ENCODE results near the gene UBE2I.
"Not testable (repeated sequence)": the region's sequence is repeated elsewhere in the genome, so short reads cannot be mapped to it uniquely, and the experiment has no call there.

The UBE2I gene

DNA sequence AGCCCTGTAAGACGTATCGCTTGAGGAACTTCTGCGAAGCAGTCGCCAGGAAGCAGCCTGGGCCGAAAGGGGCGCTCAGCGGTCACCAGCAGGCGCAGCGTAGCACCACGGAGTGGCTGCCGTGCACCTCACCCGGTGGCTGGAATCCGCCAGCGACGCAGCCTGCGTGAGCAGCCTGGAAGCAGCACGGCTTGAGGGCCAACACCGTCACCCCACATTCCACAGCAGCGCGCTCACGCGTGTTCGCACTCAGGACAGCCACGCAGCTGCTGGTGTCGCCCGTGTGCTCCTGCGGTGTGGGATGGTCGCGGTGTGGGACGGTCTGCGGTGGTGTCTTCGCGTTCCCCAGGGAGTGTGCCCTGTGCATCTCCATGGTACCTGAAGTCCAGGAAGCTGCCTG is 9.6 kb downstream of the UBE2I start:
- Histone ChIP-seq H3K9ac (ENCODE audit: low read depth, low read length) (no peak overlapping the region), H3K4me1 (ENCODE audit: insufficient read depth, low read length) (no peaks in the 10 kb centered on the region), H3K36me3 (ENCODE audit: insufficient read depth, low read length) (peaks cover 47% of the 10 kb centered on the region), H3K9me3 (ENCODE audit: control insufficient read depth, insufficient read depth, low read length) (no peaks in the 10 kb centered on the region)

DNA sequence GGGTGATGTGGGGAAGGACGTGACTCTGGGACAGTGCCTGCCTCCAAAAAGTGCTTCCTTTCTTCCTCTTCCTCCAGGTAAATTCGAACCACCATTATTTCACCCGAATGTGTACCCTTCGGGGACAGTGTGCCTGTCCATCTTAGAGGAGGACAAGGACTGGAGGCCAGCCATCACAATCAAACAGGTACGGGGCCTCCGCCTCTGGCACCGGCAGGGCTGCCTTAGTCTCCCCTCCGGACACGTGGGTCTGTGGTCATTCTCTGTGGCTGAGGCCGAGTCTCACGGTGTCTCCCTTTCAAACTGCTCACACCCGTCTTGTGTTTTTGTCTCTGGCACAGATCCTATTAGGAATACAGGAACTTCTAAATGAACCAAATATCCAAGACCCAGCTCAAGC is 10.7 kb downstream of the UBE2I start:
- H3K36me3 ChIP-seq (ENCODE audit: insufficient read depth, low read length) = peaks cover 44% of the 10 kb centered on the region
- H3K9me3 ChIP-seq (ENCODE audit: control insufficient read depth, insufficient read depth, low read length) = no peaks in the 10 kb centered on the region
- no peak overlapping the region for H3K9ac ChIP-seq (ENCODE audit: low read depth, low read length)

DNA sequence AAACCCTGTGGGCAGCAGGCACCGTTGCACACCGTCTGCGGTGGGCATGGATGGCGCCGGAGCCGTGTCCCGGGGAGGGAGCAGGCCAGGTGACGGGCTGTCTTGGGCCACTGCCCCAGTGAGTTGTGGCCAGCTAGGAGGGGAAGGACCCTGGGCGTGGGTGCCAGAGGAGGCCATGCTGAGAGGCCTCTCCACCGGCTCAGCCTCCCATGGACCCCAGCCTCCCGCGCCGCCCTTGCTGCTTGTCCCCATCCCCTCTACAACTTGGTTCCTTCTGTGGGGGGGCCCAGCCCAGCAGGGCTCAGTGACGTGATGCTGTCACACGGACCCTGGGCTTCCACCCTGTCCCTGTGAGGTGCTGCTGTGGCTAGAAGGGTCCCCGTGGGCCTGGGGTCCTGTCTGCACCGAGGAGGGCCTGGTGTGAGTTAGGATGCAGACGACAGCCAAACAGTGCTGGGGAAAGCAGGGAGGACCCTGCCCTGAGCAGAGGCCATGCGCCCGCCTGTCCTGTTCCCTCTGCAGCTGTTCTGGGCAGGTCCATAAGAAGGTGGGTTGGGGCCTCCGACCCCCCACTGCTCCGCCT is 11.3 kb downstream of the UBE2I start:
- H3K4me1 ChIP-seq (ENCODE audit: insufficient read depth, low read length) = no peaks in the 10 kb centered on the region
- H3K36me3 ChIP-seq (ENCODE audit: insufficient read depth, low read length) = peaks cover 41% of the 10 kb centered on the region
- H3K9ac ChIP-seq (ENCODE audit: low read depth, low read length) = no peak overlapping the region
- H3K9me3 ChIP-seq (ENCODE audit: control insufficient read depth, insufficient read depth, low read length) = no peaks in the 10 kb centered on the region

More for the DNA sequence above, 10.7 kb downstream of the UBE2I start:
- no peaks in the 10 kb centered on the region for H3K4me1 ChIP-seq (ENCODE audit: insufficient read depth, low read length)

DNA sequence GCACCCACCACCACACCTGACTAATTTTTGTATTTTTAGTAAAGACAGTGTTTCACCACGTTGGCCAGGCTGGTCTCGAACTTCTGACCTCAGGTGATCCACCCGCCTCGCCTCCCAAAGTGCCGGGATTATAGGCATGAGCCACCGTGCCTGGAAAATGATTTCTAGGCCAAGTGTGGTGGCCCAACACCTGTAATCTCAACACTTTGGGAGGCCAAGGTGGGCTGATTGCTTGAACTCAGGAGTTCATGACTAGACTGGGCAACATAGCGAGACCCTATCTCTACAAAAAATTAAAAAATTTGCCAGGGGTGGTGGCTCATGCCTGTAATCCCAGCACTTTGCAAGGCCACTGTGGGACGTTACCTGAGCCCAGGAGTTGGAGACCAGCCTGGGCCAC is 13.0 kb downstream of the UBE2I start:
- Histone ChIP-seq H3K36me3 (ENCODE audit: insufficient read depth, low read length) (peaks cover 28% of the 10 kb centered on the region), H3K4me1 (ENCODE audit: insufficient read depth, low read length) (no peaks in the 10 kb centered on the region), H3K9ac (ENCODE audit: low read depth, low read length) (no peak overlapping the region), H3K9me3 (ENCODE audit: control insufficient read depth, insufficient read depth, low read length) (no peaks in the 10 kb centered on the region)

DNA sequence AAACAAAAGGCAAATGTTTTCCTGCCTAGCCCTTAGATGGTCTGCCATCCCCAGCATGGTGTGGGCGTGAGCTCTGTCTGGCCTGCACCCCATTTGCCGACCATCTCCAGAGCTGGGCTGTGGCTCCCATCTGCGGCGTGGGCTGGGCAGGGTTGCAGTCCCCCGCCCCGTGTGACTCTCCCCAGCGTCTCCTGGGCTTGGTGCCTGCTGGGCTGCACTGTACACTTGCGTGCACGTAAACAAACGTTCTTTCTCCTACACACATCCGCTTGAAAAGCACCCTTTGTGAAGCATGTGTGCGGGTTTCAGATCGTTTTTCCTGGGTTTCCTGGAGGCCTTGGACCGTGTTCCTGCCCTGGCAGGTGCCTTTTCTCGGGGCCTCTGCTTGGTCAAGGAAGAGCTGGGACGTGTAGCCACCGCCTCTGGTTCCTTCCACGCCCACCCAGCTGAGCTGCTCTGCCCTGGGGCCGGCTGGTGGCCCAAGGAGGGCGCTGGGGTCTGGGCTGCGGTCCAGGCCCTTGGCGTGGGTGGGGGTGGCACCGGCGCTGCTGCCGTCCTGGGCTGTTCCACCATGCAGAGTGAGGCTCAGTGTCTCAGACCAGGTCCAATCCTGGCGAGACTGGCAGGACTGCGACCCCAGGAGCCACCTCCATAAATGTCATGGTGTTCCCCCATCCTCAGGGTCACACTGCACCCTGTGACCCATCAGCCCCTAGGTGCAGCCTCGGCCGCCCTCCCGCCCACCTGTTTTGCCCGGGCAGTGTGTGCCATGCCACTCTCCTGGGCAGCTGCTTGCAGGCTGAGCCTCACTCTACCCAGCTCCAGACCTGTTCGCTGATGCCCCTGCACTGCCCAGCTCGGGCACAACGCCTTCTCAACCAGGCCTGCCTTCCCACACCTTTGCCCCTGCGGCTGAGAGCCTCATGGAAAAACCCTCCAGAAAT is 14.1 kb downstream of the UBE2I start:
- H3K4me1 ChIP-seq (ENCODE audit: insufficient read depth, low read length) = no peaks in the 10 kb centered on the region
- no peak overlapping the region for H3K9ac ChIP-seq (ENCODE audit: low read depth, low read length)
- peaks cover 21% of the 10 kb centered on the region for H3K36me3 ChIP-seq (ENCODE audit: insufficient read depth, low read length)
- no peaks in the 10 kb centered on the region for H3K9me3 ChIP-seq (ENCODE audit: control insufficient read depth, insufficient read depth, low read length)

DNA sequence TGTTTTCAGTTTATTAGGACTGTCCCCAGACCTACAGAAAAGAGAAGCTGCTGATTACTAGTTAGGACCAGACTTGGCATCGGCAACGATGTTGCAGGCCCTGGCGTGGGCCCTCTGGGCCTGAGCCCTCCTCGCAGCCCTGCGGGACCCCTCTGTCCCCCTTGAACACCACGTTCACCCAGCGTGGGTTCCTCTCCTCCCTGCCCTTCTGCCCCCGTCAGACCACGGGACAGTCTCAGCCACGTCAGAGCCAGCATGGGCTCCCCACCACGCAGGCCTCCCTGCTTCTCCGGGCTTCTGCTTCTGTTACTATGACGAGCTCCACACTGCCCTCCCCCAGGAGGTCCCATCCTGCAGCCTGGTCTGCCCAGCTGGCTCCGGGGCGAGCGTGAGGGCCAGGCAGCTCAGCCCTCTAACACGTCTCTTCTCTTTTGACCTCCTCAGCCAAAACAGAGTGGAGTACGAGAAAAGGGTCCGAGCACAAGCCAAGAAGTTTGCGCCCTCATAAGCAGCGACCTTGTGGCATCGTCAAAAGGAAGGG is 14.9 kb downstream of the UBE2I start:
- Histone ChIP-seq H3K4me1 (ENCODE audit: insufficient read depth, low read length) (no peaks in the 10 kb centered on the region), H3K9ac (ENCODE audit: low read depth, low read length) (no peak overlapping the region), H3K9me3 (ENCODE audit: control insufficient read depth, insufficient read depth, low read length) (no peaks in the 10 kb centered on the region), H3K36me3 (ENCODE audit: insufficient read depth, low read length) (peaks cover 13% of the 10 kb centered on the region)

DNA sequence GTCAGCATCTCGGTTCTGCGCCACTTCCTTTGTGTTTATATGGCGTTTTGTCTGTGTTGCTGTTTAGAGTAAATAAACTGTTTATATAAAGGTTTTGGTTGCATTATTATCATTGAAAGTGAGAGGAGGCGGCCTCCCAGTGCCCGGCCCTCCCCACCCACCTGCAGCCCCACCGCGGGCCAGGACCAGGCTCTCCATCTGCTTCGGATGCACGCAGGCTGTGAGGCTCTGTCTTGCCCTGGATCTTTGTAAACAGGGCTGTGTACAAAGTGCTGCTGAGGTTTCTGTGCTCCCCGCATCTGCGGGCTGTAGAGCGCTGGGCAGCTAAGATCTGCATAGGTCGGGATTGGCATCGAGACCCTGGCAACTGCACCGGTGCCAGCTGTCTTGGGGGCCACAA is 15.8 kb downstream of the UBE2I start:
- no peaks in the 10 kb centered on the region for H3K4me1 ChIP-seq (ENCODE audit: insufficient read depth, low read length)
- H3K36me3 ChIP-seq (ENCODE audit: insufficient read depth, low read length) = peaks cover 4% of the 10 kb centered on the region
- no peak overlapping the region for H3K9ac ChIP-seq (ENCODE audit: low read depth, low read length)
- H3K9me3 ChIP-seq (ENCODE audit: control insufficient read depth, insufficient read depth, low read length) = no peaks in the 10 kb centered on the region

DNA sequence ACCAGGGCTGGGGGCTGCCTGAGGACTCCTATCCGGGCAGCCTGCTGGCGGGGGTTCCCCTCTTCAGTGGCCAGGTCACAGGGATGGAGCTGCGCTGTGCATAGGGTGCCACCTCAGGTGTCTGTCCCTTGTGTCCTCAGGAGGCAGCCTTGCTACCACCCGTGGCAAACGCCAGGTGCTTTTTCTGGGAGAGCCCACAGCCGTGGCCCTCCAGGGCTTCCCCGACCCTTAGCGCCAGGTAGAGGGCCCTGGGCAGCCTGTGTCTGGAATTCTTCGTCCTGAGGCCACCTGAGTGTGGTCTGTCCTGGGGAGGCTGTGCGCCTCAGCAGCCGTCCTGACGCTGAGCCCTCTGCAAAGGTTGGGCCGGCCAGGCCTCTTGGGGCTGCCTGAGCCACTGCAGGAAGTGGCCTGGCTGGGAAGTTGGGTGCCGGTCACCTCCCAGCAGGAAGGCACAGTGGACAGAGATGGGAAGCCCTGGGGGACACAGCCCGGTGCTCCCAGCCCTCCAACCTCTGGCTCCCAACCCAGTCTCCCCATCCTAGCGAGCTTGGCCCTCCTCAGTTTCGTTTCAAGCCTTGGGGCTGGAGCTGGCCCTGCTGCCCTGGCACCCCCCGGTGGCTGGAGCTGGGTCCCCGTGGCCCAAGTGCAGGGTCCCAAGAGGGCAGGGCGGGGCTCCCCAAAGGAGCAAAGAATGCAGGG is 16.4 kb downstream of the UBE2I start:
- no peaks in the 10 kb centered on the region for H3K36me3 ChIP-seq (ENCODE audit: insufficient read depth, low read length)
- H3K9me3 ChIP-seq (ENCODE audit: control insufficient read depth, insufficient read depth, low read length) = no peaks in the 10 kb centered on the region
- H3K9ac ChIP-seq (ENCODE audit: low read depth, low read length) = no peak overlapping the region
- H3K4me1 ChIP-seq (ENCODE audit: insufficient read depth, low read length) = no peaks in the 10 kb centered on the region

DNA sequence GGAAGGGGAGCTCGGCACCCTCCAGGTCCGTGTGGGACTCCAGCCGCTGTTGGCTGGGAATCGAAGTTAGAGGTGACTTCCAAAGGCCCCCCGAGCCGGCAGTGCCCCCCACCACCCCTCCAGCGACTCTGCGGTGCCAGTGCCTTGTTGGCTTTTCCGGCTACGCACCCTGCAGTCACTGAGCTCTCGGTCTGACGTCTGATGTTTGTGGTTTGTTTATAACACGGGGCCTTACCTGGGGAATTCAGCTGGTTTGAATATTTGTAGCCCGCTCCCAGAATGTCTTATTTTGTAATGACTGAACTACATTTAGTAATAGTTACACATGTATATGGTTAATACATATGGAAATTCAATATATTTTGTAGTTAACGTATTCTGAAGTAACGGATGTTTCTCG is 17.0 kb downstream of the UBE2I start:
- H3K9me3 ChIP-seq (ENCODE audit: control insufficient read depth, insufficient read depth, low read length) = no peaks in the 10 kb centered on the region

DNA sequence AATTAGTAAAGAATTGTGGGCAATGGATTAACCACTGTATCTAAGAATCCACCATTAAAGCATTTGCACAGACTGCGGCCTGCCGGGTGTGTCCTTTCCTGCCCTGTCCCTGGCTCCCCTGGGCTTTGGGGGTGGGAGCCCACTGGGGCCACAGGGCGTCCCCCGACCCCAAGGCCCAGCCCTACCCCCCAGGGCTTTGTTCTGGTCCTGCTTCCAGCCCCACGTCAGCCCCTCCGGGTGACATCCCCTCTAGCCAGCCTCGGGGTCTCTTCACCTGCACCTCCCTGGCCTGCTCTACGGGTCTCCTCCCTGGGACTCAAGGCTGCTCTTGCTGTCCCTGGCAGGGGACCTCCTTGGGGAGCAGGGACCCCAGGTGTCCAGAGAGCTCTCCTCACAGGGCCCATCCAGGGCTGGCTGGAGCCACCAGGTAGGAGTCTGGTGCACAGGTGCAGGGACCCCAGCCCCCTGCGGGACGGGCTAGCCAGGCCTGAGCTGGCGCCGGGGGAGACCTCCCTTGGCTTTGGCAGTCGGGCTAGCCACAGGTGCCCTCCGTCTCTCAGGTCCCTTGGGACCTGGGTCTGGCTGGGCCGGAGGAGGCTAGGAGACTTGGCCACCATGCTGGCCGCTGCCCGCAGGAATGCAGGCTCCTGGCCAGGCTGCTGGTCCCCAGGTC is 17.6 kb downstream of the UBE2I start:
- H3K36me3 ChIP-seq (ENCODE audit: insufficient read depth, low read length) = no peaks in the 10 kb centered on the region
- H3K4me1 ChIP-seq (ENCODE audit: insufficient read depth, low read length) = no peaks in the 10 kb centered on the region; the same call in 1 of the 2 replicates
- no peaks in the 10 kb centered on the region for H3K9me3 ChIP-seq (ENCODE audit: control insufficient read depth, insufficient read depth, low read length)
- no peak overlapping the region for H3K9ac ChIP-seq (ENCODE audit: low read depth, low read length)

More for the DNA sequence above, 17.0 kb downstream of the UBE2I start:
- no peaks in the 10 kb centered on the region for H3K36me3 ChIP-seq (ENCODE audit: insufficient read depth, low read length)
- no peaks in the 10 kb centered on the region for H3K4me1 ChIP-seq (ENCODE audit: insufficient read depth, low read length)
- H3K9ac ChIP-seq (ENCODE audit: low read depth, low read length) = no peak overlapping the region

DNA sequence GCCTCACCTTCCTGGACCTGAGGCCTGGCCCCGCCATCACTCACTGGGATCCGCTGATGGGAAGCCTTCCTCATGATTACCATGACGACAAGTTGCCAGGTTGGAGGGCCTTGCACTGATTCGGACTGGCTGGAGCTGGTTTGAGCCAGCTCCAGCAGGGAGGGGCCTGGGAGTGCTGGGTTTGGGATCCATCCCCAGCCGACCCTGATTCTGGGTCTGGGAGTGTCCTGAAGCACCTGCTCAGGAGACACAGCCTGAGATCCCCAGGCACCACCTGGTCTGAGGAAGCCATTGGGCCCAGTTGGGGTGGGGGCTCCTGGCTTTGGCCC is 18.1 kb downstream of the UBE2I start:
- Histone ChIP-seq H3K4me1 (ENCODE audit: insufficient read depth, low read length) (no peaks in the 10 kb centered on the region; the same call in 1 of the 2 replicates), H3K9me3 (ENCODE audit: control insufficient read depth, insufficient read depth, low read length) (no peaks in the 10 kb centered on the region), H3K9ac (ENCODE audit: low read depth, low read length) (no peak overlapping the region), H3K36me3 (ENCODE audit: insufficient read depth, low read length) (no peaks in the 10 kb centered on the region)

DNA sequence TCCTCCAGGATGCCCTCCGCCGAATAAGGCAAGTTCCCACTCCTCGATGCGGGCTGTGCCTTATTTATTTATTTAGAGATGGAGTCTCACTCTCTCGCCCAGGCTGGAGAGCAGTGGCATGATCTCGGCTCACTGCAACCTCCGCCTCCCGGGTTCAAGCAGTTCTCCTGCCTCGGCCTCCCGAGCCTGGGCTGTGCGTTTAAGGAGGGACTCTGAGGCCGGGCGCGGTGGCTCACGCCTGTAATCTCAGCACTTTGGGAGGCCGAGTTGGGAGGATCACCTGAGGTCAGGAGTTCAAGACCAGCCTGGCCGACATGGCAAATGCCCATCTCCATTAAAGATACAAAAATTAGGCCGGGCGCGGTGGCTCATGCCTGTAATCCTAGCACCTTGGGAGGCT is 18.7 kb downstream of the UBE2I start:
- not testable (repeated sequence) for H3K9me3 ChIP-seq (ENCODE audit: control insufficient read depth, insufficient read depth, low read length); H3K36me3 ChIP-seq (ENCODE audit: insufficient read depth, low read length); H3K9ac ChIP-seq (ENCODE audit: low read depth, low read length); H3K4me1 ChIP-seq (ENCODE audit: insufficient read depth, low read length)

DNA sequence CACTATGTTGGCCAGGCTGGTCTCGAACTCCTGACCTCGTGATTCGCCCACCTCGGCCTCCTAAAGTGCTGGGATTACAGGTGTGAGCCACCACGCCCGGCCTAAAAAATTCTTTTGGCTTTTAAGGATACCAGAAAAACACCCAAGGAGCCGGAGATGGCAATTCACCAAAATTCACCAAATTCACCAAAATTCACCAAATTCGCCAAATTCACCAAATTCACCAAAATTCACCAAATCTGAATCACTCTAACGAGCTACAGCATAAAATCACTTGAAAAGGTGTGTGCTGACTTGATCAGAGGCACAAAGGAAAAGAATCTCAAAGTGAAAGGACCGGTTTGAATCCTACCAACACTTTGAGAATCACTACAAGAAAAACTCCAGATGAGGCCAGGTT is 19.5 kb downstream of the UBE2I start:
- H3K9ac ChIP-seq (ENCODE audit: low read depth, low read length); H3K4me1 ChIP-seq (ENCODE audit: insufficient read depth, low read length); H3K9me3 ChIP-seq (ENCODE audit: control insufficient read depth, insufficient read depth, low read length); H3K36me3 ChIP-seq (ENCODE audit: insufficient read depth, low read length): not testable (repeated sequence)

DNA sequence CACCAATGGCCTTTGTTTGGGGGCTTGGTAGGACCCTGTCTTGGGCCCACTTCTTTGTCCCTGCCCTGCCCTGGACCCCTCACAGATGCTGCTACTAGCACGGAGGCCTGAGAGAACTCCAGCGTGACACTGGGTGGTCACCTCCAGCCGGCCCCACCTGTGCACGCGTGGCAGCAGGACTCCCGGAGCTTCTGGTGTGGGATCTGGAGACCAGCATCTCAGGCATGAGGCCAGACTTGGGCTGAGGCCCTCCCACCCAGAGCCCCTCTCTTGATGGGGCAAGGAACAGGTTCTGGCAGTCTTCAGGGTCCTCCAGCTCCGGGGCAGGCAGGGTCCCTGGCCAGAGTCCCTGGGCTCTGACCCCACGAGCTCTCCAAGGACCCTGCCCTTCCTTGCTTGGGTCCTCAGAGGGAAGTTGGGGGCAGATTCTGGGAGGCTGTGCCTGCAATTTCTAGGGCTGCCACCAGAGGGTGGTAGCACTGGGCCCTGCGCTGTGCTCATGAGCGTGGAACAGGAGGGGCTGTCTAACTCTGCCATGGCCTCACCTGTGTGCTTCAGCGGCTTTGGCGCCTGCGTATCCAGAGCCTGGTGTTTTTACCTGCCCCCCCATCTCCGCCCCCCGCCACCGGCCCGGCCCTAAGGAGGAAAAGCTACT is 21.0 kb downstream of the UBE2I start:
- H3K4me1 ChIP-seq (ENCODE audit: insufficient read depth, low read length) = no peaks in the 10 kb centered on the region; the same call in 1 of the 2 replicates
- no peak overlapping the region for H3K9ac ChIP-seq (ENCODE audit: low read depth, low read length)
- no peaks in the 10 kb centered on the region for H3K36me3 ChIP-seq (ENCODE audit: insufficient read depth, low read length)
- no peaks in the 10 kb centered on the region for H3K9me3 ChIP-seq (ENCODE audit: control insufficient read depth, insufficient read depth, low read length)
